Fibroblast of pulmonary artery (primary cell): Measurements from ENCODE around the gene ACAP2.
"Not testable (repeated sequence)": the region's sequence is repeated elsewhere in the genome, so short reads cannot be mapped to it uniquely, and the experiment has no call there.

ENCODE experiments used
- DNase-seq: peaks from one replicate; pipeline ENCODE4 v3.0.0-alpha.2; 2010; ENCODE audit warnings: low read depth
- H3K4me3 ChIP-seq: replicated peaks from 2 replicates; pipeline ENCODE4 v1.5.1; 2011; ENCODE audit warnings: low read depth, mild to moderate bottlenecking, control low read depth, low read length, moderate library complexity
- CTCF ChIP-seq: IDR thresholded peaks from 2 replicates; pipeline ENCODE4 v1.5.1; 2011; ENCODE audit warnings: mild to moderate bottlenecking, control low read depth, low read length, inconsistent platforms; ENCODE audit errors: missing control alignments

Gene ACAP2

GRCh38 chr3:195403244-195403643 is 39.6 kb downstream of the ACAP2 start:
- DNase-seq, result no peak
- no peak for TF ChIP-seq CTCF
- H3K4me3 ChIP-seq, result no peak overlapping the region

DNA sequence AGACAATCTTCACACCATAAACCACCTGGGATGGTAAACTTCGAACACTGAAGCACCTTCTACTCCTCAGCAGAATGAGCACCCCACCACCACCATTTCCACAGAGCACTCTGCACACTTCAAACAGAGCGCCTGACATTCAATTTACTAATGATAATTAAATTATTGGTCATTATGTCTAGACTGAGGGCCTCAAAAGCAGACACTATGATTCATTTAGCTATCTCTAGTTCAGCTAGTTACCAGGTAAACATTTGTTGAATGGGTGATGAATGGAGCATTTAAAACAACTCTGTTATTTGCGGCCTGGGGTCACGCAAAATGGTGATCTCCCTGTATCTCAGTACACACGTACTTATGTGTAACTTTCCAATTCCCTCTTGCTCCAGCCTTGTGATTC is 40.9 kb downstream of the ACAP2 start:
- DNase-seq, result no peak
- no peak for TF ChIP-seq CTCF
- H3K4me3 ChIP-seq, result no peak overlapping the region

DNA sequence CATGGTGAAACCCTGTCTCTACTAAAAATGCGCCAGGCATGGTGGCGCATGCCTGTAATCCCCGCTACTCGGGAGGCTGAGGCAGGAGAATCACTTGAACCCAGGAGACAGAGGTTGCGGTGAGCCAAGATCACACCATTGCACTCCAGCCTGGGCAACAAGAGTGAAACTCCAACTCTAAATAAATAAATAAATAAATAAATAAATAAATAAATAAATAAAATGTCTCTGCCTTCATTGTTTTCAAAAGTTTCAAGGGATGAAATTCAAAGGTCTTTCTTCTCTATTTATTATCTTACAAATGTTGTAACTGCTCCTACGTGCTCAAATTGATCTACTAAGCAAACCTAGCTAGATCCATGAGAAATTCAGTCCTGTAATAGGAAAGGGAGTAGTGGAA is 44.4 kb downstream of the ACAP2 start:
- DNase-seq, H3K4me3 ChIP-seq: not testable (repeated sequence)

DNA sequence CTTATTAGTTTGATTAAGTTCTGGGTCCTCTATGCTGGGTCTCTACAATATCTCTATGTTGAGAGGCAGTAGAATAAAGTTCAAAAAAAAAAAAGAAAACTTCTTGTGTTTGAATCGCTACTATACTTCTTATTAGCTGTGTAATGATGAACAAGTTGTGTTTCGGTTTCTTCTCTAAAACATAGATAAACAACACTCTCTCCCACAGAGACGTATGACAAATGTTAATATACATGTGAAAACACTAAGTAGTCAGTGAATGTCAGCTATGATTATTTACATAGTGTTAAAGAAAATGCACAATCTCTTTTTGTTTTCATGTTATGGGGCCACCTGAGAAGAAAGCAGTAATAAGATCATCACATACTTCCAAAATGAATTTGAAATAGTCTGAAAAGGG is 45.3 kb downstream of the ACAP2 start:
- no peak for DNase-seq
- no peak overlapping the region for H3K4me3 ChIP-seq
- TF ChIP-seq CTCF, result no peak

DNA sequence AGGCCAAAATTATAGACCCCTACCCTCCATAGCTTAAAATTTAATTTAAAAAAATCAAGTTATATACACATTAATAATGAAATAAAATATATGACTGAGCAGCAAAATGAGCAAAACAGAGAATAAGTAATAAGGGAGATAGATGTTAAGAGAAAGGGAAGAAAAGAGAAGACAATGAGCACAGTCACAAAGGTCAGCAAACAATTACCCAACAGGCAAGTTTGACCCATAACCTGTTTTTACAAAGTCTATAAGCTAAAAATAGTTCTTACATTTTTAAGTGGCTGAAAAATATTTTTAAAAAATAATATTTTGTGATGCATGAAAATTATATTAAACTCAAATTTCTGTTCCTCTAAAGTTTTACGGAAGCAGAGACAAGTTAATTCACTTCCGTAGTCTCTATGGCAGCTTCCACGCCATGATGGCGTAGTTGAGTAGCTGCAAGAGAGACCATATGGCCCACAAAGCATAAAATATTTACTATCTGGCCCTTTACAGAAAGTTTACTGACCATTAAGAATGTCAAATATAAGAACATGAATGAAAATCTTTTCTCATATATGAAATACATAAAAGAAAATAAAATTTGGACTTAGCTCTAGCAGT is 47.5 kb downstream of the ACAP2 start:
- no peak for TF ChIP-seq CTCF
- DNase-seq, result no peak
- H3K4me3 ChIP-seq, result no peak overlapping the region

GRCh38 chr3:195394700-195395099 is 48.1 kb downstream of the ACAP2 start:
- DNase-seq, result no peak
- no peak for TF ChIP-seq CTCF
- no peak overlapping the region for H3K4me3 ChIP-seq

- DNase-seq, result no peak
- no peak for TF ChIP-seq CTCF
- H3K4me3 ChIP-seq, result no peak overlapping the region
Measured at GRCh38 chr3:195394024-195394423, 48.8 kb downstream of the ACAP2 start.
